Neural cell (in vitro differentiated cells): ENCODE data around the gene CLCNKA. TPM values are rescaled to one million over a fixed set of nuclear protein-coding genes. Genes with fewer than 3 reads are reported as not detected.

Experiments
- H2AFZ ChIP-seq: fragments of 200-600, 300-800 bp; sonication (generic), shearing (Covaris generic); 2 replicates; pipeline ENCODE4 v1.6.0; 2014; ENCODE audit warnings: low read depth, mild to moderate bottlenecking, antibody characterized with exemption, low read length, moderate library complexity
- H3F3A ChIP-seq: fragments of 200-600 bp; shearing (Covaris generic); 2 replicates; pipeline ENCODE4 v1.6.1; 2016; ENCODE audit warnings: mild to moderate bottlenecking, moderate library complexity, mixed read lengths, antibody characterized with exemption, low read length; ENCODE audit not compliant: insufficient read depth, poor library complexity, severe bottlenecking
- H3K27ac ChIP-seq: fragments of 200-600, 300-800 bp; sonication (generic), shearing (Covaris generic); 2 replicates; pipeline ENCODE4 v1.5.1; 2014; ENCODE audit warnings: mild to moderate bottlenecking, low read length, moderate library complexity
- H3K27me3 ChIP-seq: fragments of 300-800, 200-600 bp; sonication (generic), shearing (Covaris generic); 2 replicates; pipeline ENCODE4 v1.6.0; 2014; ENCODE audit warnings: mild to moderate bottlenecking, low read depth, low read length, moderate library complexity; ENCODE audit not compliant: insufficient read depth
- H3K36me3 ChIP-seq: fragments of 300-800, 200-600 bp; sonication (generic), shearing (Covaris generic); 2 replicates; pipeline ENCODE4 v1.5.1; 2014; ENCODE audit warnings: mild to moderate bottlenecking, antibody characterized with exemption, low read length, moderate library complexity; ENCODE audit not compliant: insufficient read depth
- H3K4me2 ChIP-seq: fragments of 300-800, 200-600 bp; sonication (generic), shearing (Covaris generic); 2 replicates; pipeline ENCODE4 v1.6.0; 2014; ENCODE audit warnings: mild to moderate bottlenecking, low read length
- H3K4me3 ChIP-seq: fragments of 300-800, 200-600 bp; sonication (generic), shearing (Covaris generic); 2 replicates; pipeline ENCODE4 v1.5.1; 2014; ENCODE audit warnings: mild to moderate bottlenecking, low read length, moderate library complexity
- H3K79me2 ChIP-seq: fragments of 200-600 bp; shearing (Covaris generic); replicated peaks from 2 replicates; pipeline ENCODE4 v1.6.0; 2014; ENCODE audit warnings: mild to moderate bottlenecking, low read length, moderate library complexity; ENCODE audit not compliant: insufficient read depth
- H3K9ac ChIP-seq: fragments of 300-800, 200-600 bp; sonication (generic), shearing (Covaris generic); 2 replicates; pipeline ENCODE4 v1.6.1; 2016; ENCODE audit warnings: mild to moderate bottlenecking, low read length, mixed read lengths
- H3K9me2 ChIP-seq: fragments of 200-600 bp; shearing (Covaris generic); 2 replicates; pipeline ENCODE4 v1.6.1; 2016; ENCODE audit warnings: mild to moderate bottlenecking, low read length, mixed read lengths; ENCODE audit not compliant: insufficient read depth
- H3K9me3 ChIP-seq: fragments of 200-600, 300-800 bp; sonication (generic), shearing (Covaris generic); 2 replicates; pipeline ENCODE4 v1.6.1; 2016; ENCODE audit warnings: mild to moderate bottlenecking, mixed run types, low read length, moderate library complexity, mixed read lengths
- H4K20me1 ChIP-seq: fragments of 200-600 bp; shearing (Covaris generic); 2 replicates; pipeline ENCODE4 v1.6.1; 2016; ENCODE audit warnings: mild to moderate bottlenecking, mixed run types; ENCODE audit not compliant: insufficient read depth
- EP300 ChIP-seq: fragments of 450-650 bp; conservative IDR thresholded peaks from 2 replicates; pipeline ENCODE4 v1.6.1; 2014; ENCODE audit warnings: antibody characterized with exemption, mild to moderate bottlenecking, moderate library complexity; ENCODE audit not compliant: poor library complexity, severe bottlenecking
- EZH2 ChIP-seq: fragments of 200-600, 300-800 bp; shearing (Covaris generic), sonication (generic); IDR thresholded peaks from 2 replicates; pipeline ENCODE4 v1.6.1; 2014; ENCODE audit warnings: antibody characterized with exemption, low read length, borderline replicate concordance, mild to moderate bottlenecking; ENCODE audit not compliant: insufficient read depth, poor library complexity, severe bottlenecking
- MXI1 ChIP-seq: fragments of 450-650 bp; conservative IDR thresholded peaks from 2 replicates; pipeline ENCODE4 v1.6.1; 2014; ENCODE audit warnings: antibody characterized with exemption, mild to moderate bottlenecking; ENCODE audit not compliant: poor library complexity, severe bottlenecking
- POLR2AphosphoS5 ChIP-seq: IDR thresholded peaks from 2 replicates; pipeline ENCODE4 v1.6.1; 2012
- RAD21 ChIP-seq: fragments of 450-650 bp; conservative IDR thresholded peaks from 2 replicates; pipeline ENCODE4 v1.6.1; 2014; ENCODE audit warnings: antibody characterized with exemption, mild to moderate bottlenecking, moderate library complexity
- SMC3 ChIP-seq: fragments of 450-650 bp; conservative IDR thresholded peaks from 2 replicates; pipeline ENCODE4 v1.6.1; 2014; ENCODE audit warnings: antibody characterized with exemption, mild to moderate bottlenecking, moderate library complexity; ENCODE audit not compliant: poor library complexity
- TAF1 ChIP-seq: IDR thresholded peaks from 2 replicates; pipeline ENCODE4 v1.6.1; 2012; ENCODE audit warnings: low read depth
- polyA plus RNA-seq: library from polyadenylated mRNA; depleted of rRNA; stranded (reverse); fragments of >200 nt; gene quantifications from 2 replicates; pipeline ENCODE4 v1.2.3, GENCODE V29; 2014
- TF ChIP-seq, protein P1 (sequence below): IDR thresholded peaks from 2 replicates; pipeline ENCODE4 v1.6.1; 2012; ENCODE audit warnings: borderline replicate concordance
- TF ChIP-seq, protein P2 (sequence below): fragments of 450-650 bp; IDR thresholded peaks from 2 replicates; pipeline ENCODE4 v1.5.1; 2014; ENCODE audit warnings: antibody characterized with exemption, mild to moderate bottlenecking, moderate library complexity; ENCODE audit not compliant: poor library complexity, severe bottlenecking

Gene CLCNKA
- polyA plus RNA-seq, 1 donor from 2014 or later, result not detected

DNA sequence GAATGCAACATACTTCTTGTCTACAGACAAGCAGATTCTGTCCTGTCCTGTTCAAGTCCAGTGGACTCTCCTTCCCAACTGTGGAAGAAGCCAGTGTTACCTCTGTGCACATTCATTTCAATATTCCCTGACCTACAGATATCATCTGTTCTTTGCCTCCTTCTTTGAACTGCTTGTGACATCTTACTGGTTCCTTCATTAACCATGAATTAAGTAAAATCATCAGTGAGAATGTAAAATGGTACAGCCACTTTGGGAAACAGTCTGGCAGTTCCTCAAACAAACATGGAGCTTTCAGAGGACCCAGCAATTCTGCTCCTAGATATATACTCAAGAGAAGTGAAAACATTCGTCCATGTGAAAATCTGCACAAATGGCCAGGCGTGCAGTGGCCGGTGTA lies 11.0 kb upstream of the CLCNKA start:
- no peak overlapping the region for H2AFZ ChIP-seq
- H3K36me3 ChIP-seq, result no peaks in the 10 kb centered on the region
- no peak overlapping the region for H3K4me3 ChIP-seq
- H3K4me2 ChIP-seq, result no peak overlapping the region
- no peak overlapping the region for H3K27ac ChIP-seq
- H4K20me1 ChIP-seq, result no peaks in the 10 kb centered on the region
- no peaks in the 10 kb centered on the region for H3K9me2 ChIP-seq
- no peak overlapping the region for H3K9ac ChIP-seq
- H3K9me3 ChIP-seq, result no peaks in the 10 kb centered on the region
- H3K27me3 ChIP-seq, result no peaks in the 10 kb centered on the region
- H3F3A ChIP-seq, result no peaks in the 10 kb centered on the region
- H3K79me2 ChIP-seq, result no peaks in the 10 kb centered on the region
- TF ChIP-seq EP300, result no peak
- TF ChIP-seq POLR2AphosphoS5, result no peak
- TF ChIP-seq EZH2, result no peak
- TF ChIP-seq MXI1, result no peak
- no peak for TF ChIP-seq TAF1
- no peak for TF ChIP-seq SMC3
- TF ChIP-seq, protein P1, sequence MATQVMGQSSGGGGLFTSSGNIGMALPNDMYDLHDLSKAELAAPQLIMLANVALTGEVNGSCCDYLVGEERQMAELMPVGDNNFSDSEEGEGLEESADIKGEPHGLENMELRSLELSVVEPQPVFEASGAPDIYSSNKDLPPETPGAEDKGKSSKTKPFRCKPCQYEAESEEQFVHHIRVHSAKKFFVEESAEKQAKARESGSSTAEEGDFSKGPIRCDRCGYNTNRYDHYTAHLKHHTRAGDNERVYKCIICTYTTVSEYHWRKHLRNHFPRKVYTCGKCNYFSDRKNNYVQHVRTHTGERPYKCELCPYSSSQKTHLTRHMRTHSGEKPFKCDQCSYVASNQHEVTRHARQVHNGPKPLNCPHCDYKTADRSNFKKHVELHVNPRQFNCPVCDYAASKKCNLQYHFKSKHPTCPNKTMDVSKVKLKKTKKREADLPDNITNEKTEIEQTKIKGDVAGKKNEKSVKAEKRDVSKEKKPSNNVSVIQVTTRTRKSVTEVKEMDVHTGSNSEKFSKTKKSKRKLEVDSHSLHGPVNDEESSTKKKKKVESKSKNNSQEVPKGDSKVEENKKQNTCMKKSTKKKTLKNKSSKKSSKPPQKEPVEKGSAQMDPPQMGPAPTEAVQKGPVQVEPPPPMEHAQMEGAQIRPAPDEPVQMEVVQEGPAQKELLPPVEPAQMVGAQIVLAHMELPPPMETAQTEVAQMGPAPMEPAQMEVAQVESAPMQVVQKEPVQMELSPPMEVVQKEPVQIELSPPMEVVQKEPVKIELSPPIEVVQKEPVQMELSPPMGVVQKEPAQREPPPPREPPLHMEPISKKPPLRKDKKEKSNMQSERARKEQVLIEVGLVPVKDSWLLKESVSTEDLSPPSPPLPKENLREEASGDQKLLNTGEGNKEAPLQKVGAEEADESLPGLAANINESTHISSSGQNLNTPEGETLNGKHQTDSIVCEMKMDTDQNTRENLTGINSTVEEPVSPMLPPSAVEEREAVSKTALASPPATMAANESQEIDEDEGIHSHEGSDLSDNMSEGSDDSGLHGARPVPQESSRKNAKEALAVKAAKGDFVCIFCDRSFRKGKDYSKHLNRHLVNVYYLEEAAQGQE, result no peak
- TF ChIP-seq, protein P2, sequence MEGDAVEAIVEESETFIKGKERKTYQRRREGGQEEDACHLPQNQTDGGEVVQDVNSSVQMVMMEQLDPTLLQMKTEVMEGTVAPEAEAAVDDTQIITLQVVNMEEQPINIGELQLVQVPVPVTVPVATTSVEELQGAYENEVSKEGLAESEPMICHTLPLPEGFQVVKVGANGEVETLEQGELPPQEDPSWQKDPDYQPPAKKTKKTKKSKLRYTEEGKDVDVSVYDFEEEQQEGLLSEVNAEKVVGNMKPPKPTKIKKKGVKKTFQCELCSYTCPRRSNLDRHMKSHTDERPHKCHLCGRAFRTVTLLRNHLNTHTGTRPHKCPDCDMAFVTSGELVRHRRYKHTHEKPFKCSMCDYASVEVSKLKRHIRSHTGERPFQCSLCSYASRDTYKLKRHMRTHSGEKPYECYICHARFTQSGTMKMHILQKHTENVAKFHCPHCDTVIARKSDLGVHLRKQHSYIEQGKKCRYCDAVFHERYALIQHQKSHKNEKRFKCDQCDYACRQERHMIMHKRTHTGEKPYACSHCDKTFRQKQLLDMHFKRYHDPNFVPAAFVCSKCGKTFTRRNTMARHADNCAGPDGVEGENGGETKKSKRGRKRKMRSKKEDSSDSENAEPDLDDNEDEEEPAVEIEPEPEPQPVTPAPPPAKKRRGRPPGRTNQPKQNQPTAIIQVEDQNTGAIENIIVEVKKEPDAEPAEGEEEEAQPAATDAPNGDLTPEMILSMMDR, result no peak
- TF ChIP-seq RAD21, result no peak

DNA sequence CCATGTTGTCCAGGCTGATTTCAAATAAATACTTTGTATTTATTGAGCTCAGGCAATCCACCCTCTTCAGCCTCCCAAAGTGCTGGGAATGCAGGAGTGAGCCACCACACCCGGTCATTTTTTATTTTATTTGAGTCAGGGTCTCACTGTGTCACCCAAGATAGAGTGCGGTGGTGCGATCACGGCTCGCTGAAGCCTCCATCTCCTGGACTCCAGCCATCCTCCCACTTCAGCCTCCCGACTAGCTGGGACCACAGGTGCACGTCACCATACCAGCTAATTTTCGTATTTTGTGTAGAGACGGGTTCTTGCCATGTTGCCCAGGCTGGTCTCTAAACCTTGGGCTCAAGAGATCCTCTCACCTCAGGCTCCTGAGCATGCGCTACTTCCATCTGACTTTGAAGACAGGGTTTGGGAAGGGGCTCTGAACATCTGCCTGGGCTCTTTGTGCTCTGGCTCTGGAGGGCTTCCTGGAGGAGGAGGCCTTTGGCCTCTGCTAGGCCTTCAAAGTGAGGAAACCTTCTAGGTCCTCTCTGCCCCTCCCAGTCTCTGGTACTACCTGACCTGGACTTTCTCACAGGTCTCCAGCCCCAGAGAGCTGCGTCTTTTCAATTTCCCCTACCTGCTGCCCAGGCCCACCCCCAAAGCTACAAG lies 9.8 kb upstream of the CLCNKA start:
- Histone ChIP-seq H3K9ac (no peak overlapping the region), H3K27ac (no peak overlapping the region), H3K4me2 (no peak overlapping the region), H4K20me1 (no peaks in the 10 kb centered on the region), H3K36me3 (no peaks in the 10 kb centered on the region), H3K4me3 (no peak overlapping the region), H3F3A (no peaks in the 10 kb centered on the region), H2AFZ (no peak overlapping the region), H3K79me2 (no peaks in the 10 kb centered on the region), H3K9me3 (no peaks in the 10 kb centered on the region), H3K9me2 (no peaks in the 10 kb centered on the region), H3K27me3 (no peaks in the 10 kb centered on the region)
- TF ChIP-seq RAD21 (no peak), EZH2 (no peak), POLR2AphosphoS5 (no peak), MXI1 (no peak), EP300 (no peak), SMC3 (no peak), TAF1 (no peak)
- TF ChIP-seq, protein P2, result no peak
- TF ChIP-seq, protein P1, result no peak
